NCI-H1436 treated with DMSO at 0.1 percent for 48 hours (cell line): ENCODE data around the gene XYLT1.

Experiments
- DNase-seq: peaks from one replicate; lab custom pipeline; 2025; lab: John Stamatoyannopoulos, UW

Gene XYLT1

GRCh38 chr16:17228048-17228707, 242.6 kb downstream of the XYLT1 start:
- no peak for DNase-seq

DNA sequence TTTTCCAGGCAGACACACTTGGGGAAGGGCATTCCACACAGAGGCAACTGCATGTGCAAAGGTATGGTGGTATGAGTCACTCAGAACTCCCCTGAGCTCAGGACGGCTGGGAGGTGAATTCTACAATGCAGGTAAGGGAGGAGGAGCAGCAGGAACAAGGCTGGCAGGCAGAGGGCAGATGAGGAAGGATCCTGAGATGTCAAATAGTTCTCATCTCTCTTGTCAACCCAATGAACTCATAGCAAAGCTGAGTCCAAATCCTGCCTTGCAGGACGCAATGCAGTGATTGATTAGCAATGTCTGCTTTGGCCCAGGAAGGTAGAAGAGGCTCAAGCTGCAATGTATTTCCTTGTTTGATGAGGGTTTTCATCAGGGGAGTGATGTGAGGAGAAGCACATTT, 243.5 kb downstream of the XYLT1 start:
- DNase-seq, result no peak

GRCh38 chr16:17225541-17225940, 245.2 kb downstream of the XYLT1 start:
- no peak for DNase-seq

DNA sequence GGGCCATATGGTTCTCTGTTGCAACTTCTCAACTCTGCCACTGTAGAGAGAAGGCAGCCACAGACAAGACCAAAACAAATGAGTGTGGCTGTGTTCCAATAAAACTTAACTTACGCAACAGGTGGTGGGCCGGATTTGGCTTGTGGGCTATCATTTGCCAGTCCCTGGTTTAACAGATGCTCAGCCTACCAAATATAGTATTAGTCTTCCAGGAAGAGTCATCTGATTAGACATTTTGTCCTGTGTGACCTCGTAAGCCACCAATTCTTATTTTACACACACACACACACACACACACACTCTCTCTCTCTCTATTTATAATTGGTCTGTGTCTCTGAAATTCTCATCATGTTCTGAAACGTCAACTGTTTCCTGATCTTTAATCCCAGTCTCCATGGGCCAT, 245.9 kb downstream of the XYLT1 start:
- DNase-seq, result no peak

DNA sequence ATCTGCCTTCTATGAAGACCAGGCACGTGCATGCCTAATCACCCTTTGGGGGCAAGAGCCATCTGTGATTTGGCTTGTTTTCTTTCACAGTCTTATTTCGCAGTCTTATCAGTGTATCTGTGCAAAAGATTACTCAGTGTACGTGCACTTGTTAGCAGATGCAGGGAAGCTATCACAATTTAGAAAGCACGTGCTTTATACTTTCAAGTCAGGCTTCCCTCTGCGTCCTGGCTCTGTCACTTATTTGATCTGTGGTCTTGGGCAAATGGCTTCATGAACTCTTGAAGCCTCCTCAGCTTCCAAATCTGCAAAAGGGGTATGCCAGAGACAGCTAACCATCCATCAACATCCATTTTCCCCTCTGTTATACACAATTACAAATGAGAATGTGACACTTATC, 246.4 kb downstream of the XYLT1 start:
- no peak for DNase-seq

DNA sequence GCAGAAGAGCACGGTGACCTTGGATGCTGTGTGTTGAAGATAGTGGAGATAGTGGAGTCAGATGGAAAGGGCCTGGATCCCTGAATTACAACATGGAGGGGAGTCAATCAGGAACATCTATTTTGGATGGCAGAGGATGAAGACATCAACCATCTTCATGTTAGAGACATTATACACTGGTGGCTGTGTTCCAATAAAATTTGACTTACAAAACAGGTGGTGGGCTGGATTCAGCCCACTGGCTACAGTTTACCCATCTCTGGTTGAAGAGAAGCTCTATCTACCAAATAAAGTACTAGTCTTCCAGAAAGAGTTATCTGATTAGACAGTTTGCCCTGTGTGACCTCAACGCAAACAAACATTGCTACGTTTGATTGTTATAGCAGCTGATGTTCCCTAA, 247.2 kb downstream of the XYLT1 start:
- no peak for DNase-seq

GRCh38 chr16:17222871-17223401, 247.8 kb downstream of the XYLT1 start:
- no peak for DNase-seq

- DNase-seq, result no peak
These were observed 250.8 kb downstream of the XYLT1 start for GRCh38 chr16:17219991-17220390.

DNA sequence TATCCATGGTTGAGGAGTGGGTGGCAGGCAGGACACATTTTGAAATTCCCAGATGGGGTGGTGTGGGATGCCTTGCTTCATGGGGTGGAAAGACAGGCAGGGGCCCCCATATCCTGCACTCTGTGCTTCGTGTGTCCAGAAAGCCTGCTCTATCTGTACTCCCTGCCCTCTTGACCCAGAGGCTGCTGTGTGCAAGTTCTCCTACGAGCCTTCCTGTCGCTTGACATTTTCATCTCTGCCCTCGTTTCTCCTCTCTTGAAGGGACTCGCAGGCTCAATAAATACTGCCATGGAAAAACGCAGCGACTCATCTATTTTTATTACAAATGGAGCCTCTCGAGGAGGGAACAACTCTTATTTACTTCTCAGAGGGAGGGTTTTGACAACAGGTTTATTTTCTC, 254.8 kb downstream of the XYLT1 start:
- DNase-seq, result no peak

GRCh38 chr16:17215306-17215705, 255.5 kb downstream of the XYLT1 start:
- no peak for DNase-seq

DNA sequence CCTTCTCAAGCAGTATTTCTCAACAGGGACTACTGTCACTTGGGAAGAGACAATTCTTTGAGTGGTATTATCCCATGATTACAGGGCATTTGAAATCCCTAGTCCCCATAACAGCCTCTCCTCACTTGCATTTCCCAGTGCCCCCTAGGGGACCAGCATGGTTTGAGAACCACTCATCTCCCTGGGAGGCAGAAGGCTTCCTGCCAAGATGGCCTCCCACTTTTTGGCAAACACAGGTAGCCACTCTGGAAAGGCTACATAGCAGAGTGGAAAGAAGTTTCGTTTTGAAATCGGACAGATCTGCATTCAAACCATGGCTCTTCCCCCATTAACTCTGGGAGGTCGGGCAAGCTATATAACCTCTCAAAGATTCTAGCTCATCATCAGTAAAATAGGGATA, 256.8 kb downstream of the XYLT1 start:
- no peak for DNase-seq

DNA sequence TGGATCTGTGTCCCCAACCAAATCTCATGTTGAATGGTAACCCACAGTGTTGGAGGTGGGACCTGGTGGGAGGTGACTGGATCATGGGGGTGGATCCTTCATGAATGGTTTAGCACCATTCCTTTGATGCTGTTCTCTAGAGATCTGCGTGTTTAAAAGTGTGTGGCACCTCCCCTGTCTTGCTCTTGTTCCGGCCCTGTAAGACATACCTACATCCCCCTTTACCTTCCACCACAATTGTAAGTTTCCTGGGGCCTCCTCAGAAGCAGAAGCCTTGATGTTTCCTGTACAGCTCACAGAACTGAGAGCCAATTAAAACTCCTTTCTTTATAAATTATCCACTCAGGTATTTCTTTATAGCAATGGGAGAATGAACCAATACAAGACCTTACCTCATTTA, 257.7 kb downstream of the XYLT1 start:
- no peak for DNase-seq

- no peak for DNase-seq
These were observed 258.2 kb downstream of the XYLT1 start for GRCh38 chr16:17212606-17213005.

- DNase-seq, result no peak
These were observed 259.0 kb downstream of the XYLT1 start for GRCh38 chr16:17211797-17212196.

DNA sequence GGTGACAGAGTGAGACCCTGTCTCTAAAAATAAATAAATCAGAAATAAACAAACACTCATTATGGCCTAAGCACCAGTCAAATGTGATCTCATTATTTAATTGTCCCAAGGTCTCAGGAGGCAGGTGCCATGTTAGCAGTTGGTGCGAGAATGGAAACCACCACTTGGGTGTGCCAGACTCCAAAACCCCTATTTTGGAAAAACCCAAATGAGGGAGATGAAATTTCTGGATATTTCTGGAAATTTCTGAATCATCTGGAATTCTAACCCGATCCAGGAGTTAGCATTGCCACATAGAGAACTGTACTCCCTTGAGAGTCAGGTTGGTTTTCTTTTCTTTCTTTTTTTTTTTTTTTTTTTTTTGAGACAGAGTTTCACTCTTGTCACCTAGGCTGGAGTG, 264.0 kb downstream of the XYLT1 start:
- DNase-seq, result no peak

- DNase-seq, result no peak
These were observed 265.2 kb downstream of the XYLT1 start for GRCh38 chr16:17205279-17206211.

DNA sequence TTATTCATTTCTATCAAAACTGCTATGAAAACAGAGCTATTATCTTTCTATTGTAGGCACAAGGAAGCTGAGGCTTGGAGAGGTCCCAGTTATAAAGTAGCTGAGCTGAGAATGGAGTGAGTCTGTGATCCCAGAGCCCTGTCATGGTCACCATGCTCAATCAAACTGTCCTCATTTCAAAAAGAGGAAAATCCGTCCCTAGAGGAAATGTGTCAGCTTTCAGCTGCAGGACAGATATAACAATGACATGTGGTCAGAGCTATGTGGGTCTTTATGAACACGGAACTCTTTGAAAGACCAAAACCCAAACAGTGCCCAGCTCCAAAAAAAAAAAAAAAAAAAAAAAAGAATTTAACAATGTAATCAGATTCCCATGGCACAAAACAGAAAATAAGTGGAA, 266.1 kb downstream of the XYLT1 start:
- DNase-seq, result no peak

DNA sequence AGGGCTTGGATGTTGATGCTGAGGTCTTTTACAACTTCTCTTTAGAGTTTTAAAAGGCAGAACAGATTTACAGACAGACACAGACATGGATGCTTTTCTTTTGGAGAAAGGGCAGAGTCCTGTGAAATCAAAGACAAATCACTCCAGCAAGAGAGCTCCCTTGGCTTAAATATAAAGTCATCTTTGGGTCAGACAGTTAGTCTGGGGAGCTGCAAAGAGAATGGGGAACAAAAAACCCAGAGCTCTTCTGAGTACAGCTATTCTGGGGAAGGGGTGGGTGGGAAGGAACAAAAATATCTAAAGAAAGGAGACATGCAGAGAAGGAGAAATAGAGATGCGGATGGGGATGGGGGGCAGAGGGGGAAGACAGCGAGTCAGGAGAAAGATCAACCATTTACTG, 266.6 kb downstream of the XYLT1 start:
- no peak for DNase-seq

DNA sequence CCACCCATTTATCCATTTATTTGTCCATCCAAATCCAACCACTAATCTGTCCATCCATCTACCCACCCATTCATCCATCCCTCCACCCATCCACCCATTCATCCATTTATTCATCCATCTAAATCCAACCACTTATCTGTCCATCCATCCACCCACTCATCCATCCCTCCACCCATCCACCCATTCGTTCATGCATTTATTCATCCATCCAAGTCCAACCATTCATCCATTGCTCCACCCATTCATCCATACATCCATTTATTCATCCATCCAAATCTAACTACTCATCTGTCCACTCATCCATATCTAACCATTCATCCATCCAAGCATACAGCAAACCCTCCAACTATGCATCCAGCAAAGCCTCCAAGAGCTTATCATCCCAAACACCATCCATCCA, 267.3 kb downstream of the XYLT1 start:
- DNase-seq, result no peak

DNA sequence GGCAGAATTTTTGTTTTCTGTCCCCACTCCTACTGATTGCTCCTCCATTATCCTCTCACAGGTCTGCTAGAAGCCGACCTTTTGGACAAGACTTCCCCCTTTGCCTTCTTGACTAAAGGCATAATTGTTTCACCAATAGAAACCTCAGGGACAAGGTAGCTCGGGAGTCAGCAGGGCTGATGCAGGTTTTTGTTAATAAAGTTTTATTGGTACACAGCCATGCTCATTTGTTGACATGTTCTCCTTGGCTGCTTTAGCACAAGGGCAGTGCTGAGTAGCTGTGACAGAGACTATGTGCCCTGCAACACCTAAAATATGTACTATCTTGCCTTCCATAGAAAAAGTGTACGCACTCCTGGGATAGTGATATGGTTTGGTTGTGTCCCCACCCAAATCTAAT, 271.6 kb downstream of the XYLT1 start:
- no peak for DNase-seq

- DNase-seq, result no peak
These were observed 274.2 kb downstream of the XYLT1 start for GRCh38 chr16:17196526-17196925.

GRCh38 chr16:17194190-17194780, 276.5 kb downstream of the XYLT1 start:
- no peak for DNase-seq

- no peak for DNase-seq
These were observed 277.1 kb downstream of the XYLT1 start for GRCh38 chr16:17193566-17194100.
